ENCODE measurements around the gene XYLT1.
"Not testable (repeated sequence)": the region's sequence is repeated elsewhere in the genome, so short reads cannot be mapped to it uniquely, and the experiment has no call there.

Gene XYLT1

GRCh38 chr16:17330044-17330443, 140.7 kb downstream of the XYLT1 start:
- DNase-seq = no peak

GRCh38 chr16:17329391-17329790, 141.4 kb downstream of the XYLT1 start:
- no peak for DNase-seq

GRCh38 chr16:17328932-17329331, 141.8 kb downstream of the XYLT1 start:
- DNase-seq = no peak

GRCh38 chr16:17327664-17328335, 143.0 kb downstream of the XYLT1 start:
- DNase-seq = no peak

GRCh38 chr16:17325476-17326143, 145.2 kb downstream of the XYLT1 start:
- no peak for DNase-seq

- DNase-seq = no peak
Observed at GRCh38 chr16:17324451-17324850, 146.3 kb downstream of the XYLT1 start.

GRCh38 chr16:17323171-17323570, 147.6 kb downstream of the XYLT1 start:
- DNase-seq = no peak

GRCh38 chr16:17321824-17322223, 148.9 kb downstream of the XYLT1 start:
- no peak for DNase-seq

GRCh38 chr16:17320009-17320408, 150.8 kb downstream of the XYLT1 start:
- DNase-seq = no peak

- DNase-seq = no peak
Observed at GRCh38 chr16:17318238-17318637, 152.5 kb downstream of the XYLT1 start.

GRCh38 chr16:17316005-17316404, 154.8 kb downstream of the XYLT1 start:
- DNase-seq = no peak

GRCh38 chr16:17313793-17314547, 156.8 kb downstream of the XYLT1 start:
- DNase-seq = no peak

GRCh38 chr16:17313085-17313611, 157.6 kb downstream of the XYLT1 start:
- no peak for DNase-seq

GRCh38 chr16:17312094-17312710, 158.6 kb downstream of the XYLT1 start:
- no peak for DNase-seq

- no peak for DNase-seq
Observed at GRCh38 chr16:17311333-17312093, 159.2 kb downstream of the XYLT1 start.

- DNase-seq = no peak
Observed at GRCh38 chr16:17309510-17309909, 161.2 kb downstream of the XYLT1 start.

GRCh38 chr16:17308186-17308585, 162.6 kb downstream of the XYLT1 start:
- no peak for DNase-seq

GRCh38 chr16:17307504-17307903, 163.3 kb downstream of the XYLT1 start:
- DNase-seq = no peak

GRCh38 chr16:17306745-17307144, 164.0 kb downstream of the XYLT1 start:
- DNase-seq = no peak

- not testable (repeated sequence) for DNase-seq
Observed at GRCh38 chr16:17306211-17306610, 164.5 kb downstream of the XYLT1 start.

- DNase-seq = peak in 1 of 2 donors; percentile 16
Observed at GRCh38 chr16:17305694-17306093, 165.1 kb downstream of the XYLT1 start.

- no peak for DNase-seq
Observed at GRCh38 chr16:17304491-17305119, 166.2 kb downstream of the XYLT1 start.

Measured in CD4-positive, alpha-beta T cell treated with Interferon alpha-2 for 1 hour (primary cell).